Neural cell (in vitro differentiated cells): ENCODE results near the gene FHIT. TPM values are rescaled to one million over a fixed set of nuclear protein-coding genes. Genes with fewer than 3 reads are reported as not detected.

Experiments
- H2AFZ ChIP-seq: fragments of 200-600, 300-800 bp; sonication (generic), shearing (Covaris generic); 2 replicates; pipeline ENCODE4 v1.6.0; 2014; ENCODE audit warnings: low read depth, mild to moderate bottlenecking, antibody characterized with exemption, low read length, moderate library complexity
- H3F3A ChIP-seq: fragments of 200-600 bp; shearing (Covaris generic); 2 replicates; pipeline ENCODE4 v1.6.1; 2016; ENCODE audit warnings: mild to moderate bottlenecking, moderate library complexity, mixed read lengths, antibody characterized with exemption, low read length; ENCODE audit not compliant: insufficient read depth, poor library complexity, severe bottlenecking
- H3K27ac ChIP-seq: fragments of 200-600, 300-800 bp; sonication (generic), shearing (Covaris generic); 2 replicates; pipeline ENCODE4 v1.5.1; 2014; ENCODE audit warnings: mild to moderate bottlenecking, low read length, moderate library complexity
- H3K27me3 ChIP-seq: fragments of 300-800, 200-600 bp; sonication (generic), shearing (Covaris generic); 2 replicates; pipeline ENCODE4 v1.6.0; 2014; ENCODE audit warnings: mild to moderate bottlenecking, low read depth, low read length, moderate library complexity; ENCODE audit not compliant: insufficient read depth
- H3K36me3 ChIP-seq: fragments of 300-800, 200-600 bp; sonication (generic), shearing (Covaris generic); 2 replicates; pipeline ENCODE4 v1.5.1; 2014; ENCODE audit warnings: mild to moderate bottlenecking, antibody characterized with exemption, low read length, moderate library complexity; ENCODE audit not compliant: insufficient read depth
- H3K4me2 ChIP-seq: fragments of 300-800, 200-600 bp; sonication (generic), shearing (Covaris generic); 2 replicates; pipeline ENCODE4 v1.6.0; 2014; ENCODE audit warnings: mild to moderate bottlenecking, low read length
- H3K4me3 ChIP-seq: fragments of 300-800, 200-600 bp; sonication (generic), shearing (Covaris generic); 2 replicates; pipeline ENCODE4 v1.5.1; 2014; ENCODE audit warnings: mild to moderate bottlenecking, low read length, moderate library complexity
- H3K79me2 ChIP-seq: fragments of 200-600 bp; shearing (Covaris generic); replicated peaks from 2 replicates; pipeline ENCODE4 v1.6.0; 2014; ENCODE audit warnings: mild to moderate bottlenecking, low read length, moderate library complexity; ENCODE audit not compliant: insufficient read depth
- H3K9ac ChIP-seq: fragments of 300-800, 200-600 bp; sonication (generic), shearing (Covaris generic); 2 replicates; pipeline ENCODE4 v1.6.1; 2016; ENCODE audit warnings: mild to moderate bottlenecking, low read length, mixed read lengths
- H3K9me2 ChIP-seq: fragments of 200-600 bp; shearing (Covaris generic); 2 replicates; pipeline ENCODE4 v1.6.1; 2016; ENCODE audit warnings: mild to moderate bottlenecking, low read length, mixed read lengths; ENCODE audit not compliant: insufficient read depth
- H3K9me3 ChIP-seq: fragments of 200-600, 300-800 bp; sonication (generic), shearing (Covaris generic); 2 replicates; pipeline ENCODE4 v1.6.1; 2016; ENCODE audit warnings: mild to moderate bottlenecking, mixed run types, low read length, moderate library complexity, mixed read lengths
- H4K20me1 ChIP-seq: fragments of 200-600 bp; shearing (Covaris generic); 2 replicates; pipeline ENCODE4 v1.6.1; 2016; ENCODE audit warnings: mild to moderate bottlenecking, mixed run types; ENCODE audit not compliant: insufficient read depth
- CTCF ChIP-seq: fragments of 450-650 bp; IDR thresholded peaks from 2 replicates; pipeline ENCODE4 v1.5.1; 2014; ENCODE audit warnings: antibody characterized with exemption, mild to moderate bottlenecking, moderate library complexity; ENCODE audit not compliant: poor library complexity, severe bottlenecking
- EP300 ChIP-seq: fragments of 450-650 bp; conservative IDR thresholded peaks from 2 replicates; pipeline ENCODE4 v1.6.1; 2014; ENCODE audit warnings: antibody characterized with exemption, mild to moderate bottlenecking, moderate library complexity; ENCODE audit not compliant: poor library complexity, severe bottlenecking
- EZH2 ChIP-seq: fragments of 200-600, 300-800 bp; shearing (Covaris generic), sonication (generic); IDR thresholded peaks from 2 replicates; pipeline ENCODE4 v1.6.1; 2014; ENCODE audit warnings: antibody characterized with exemption, low read length, borderline replicate concordance, mild to moderate bottlenecking; ENCODE audit not compliant: insufficient read depth, poor library complexity, severe bottlenecking
- MXI1 ChIP-seq: fragments of 450-650 bp; conservative IDR thresholded peaks from 2 replicates; pipeline ENCODE4 v1.6.1; 2014; ENCODE audit warnings: antibody characterized with exemption, mild to moderate bottlenecking; ENCODE audit not compliant: poor library complexity, severe bottlenecking
- POLR2AphosphoS5 ChIP-seq: IDR thresholded peaks from 2 replicates; pipeline ENCODE4 v1.6.1; 2012
- RAD21 ChIP-seq: fragments of 450-650 bp; conservative IDR thresholded peaks from 2 replicates; pipeline ENCODE4 v1.6.1; 2014; ENCODE audit warnings: antibody characterized with exemption, mild to moderate bottlenecking, moderate library complexity
- SMC3 ChIP-seq: fragments of 450-650 bp; conservative IDR thresholded peaks from 2 replicates; pipeline ENCODE4 v1.6.1; 2014; ENCODE audit warnings: antibody characterized with exemption, mild to moderate bottlenecking, moderate library complexity; ENCODE audit not compliant: poor library complexity
- TAF1 ChIP-seq: IDR thresholded peaks from 2 replicates; pipeline ENCODE4 v1.6.1; 2012; ENCODE audit warnings: low read depth
- polyA plus RNA-seq: library from polyadenylated mRNA; depleted of rRNA; stranded (reverse); fragments of >200 nt; gene quantifications from 2 replicates; pipeline ENCODE4 v1.2.3, GENCODE V29; 2014
- TF ChIP-seq, protein P1 (sequence below): IDR thresholded peaks from 2 replicates; pipeline ENCODE4 v1.6.1; 2012; ENCODE audit warnings: borderline replicate concordance

Gene FHIT
- polyA plus RNA-seq, 1 donor from 2014 or later, result not detected

- no peaks in the 10 kb centered on the region for H4K20me1 ChIP-seq
- no peak overlapping the region for H2AFZ ChIP-seq
- H3K36me3 ChIP-seq, result no peaks in the 10 kb centered on the region
- no peaks in the 10 kb centered on the region for H3K27me3 ChIP-seq
- H3F3A ChIP-seq, result no peaks in the 10 kb centered on the region
- H3K9me2 ChIP-seq, result no peaks in the 10 kb centered on the region
- no peak overlapping the region for H3K4me2 ChIP-seq
- no peak overlapping the region for H3K27ac ChIP-seq
- no peak overlapping the region for H3K4me3 ChIP-seq
- no peaks in the 10 kb centered on the region for H3K9me3 ChIP-seq
- no peak overlapping the region for H3K9ac ChIP-seq
- no peaks in the 10 kb centered on the region for H3K79me2 ChIP-seq
- TF ChIP-seq EZH2, result no peak
- TF ChIP-seq, protein P1, sequence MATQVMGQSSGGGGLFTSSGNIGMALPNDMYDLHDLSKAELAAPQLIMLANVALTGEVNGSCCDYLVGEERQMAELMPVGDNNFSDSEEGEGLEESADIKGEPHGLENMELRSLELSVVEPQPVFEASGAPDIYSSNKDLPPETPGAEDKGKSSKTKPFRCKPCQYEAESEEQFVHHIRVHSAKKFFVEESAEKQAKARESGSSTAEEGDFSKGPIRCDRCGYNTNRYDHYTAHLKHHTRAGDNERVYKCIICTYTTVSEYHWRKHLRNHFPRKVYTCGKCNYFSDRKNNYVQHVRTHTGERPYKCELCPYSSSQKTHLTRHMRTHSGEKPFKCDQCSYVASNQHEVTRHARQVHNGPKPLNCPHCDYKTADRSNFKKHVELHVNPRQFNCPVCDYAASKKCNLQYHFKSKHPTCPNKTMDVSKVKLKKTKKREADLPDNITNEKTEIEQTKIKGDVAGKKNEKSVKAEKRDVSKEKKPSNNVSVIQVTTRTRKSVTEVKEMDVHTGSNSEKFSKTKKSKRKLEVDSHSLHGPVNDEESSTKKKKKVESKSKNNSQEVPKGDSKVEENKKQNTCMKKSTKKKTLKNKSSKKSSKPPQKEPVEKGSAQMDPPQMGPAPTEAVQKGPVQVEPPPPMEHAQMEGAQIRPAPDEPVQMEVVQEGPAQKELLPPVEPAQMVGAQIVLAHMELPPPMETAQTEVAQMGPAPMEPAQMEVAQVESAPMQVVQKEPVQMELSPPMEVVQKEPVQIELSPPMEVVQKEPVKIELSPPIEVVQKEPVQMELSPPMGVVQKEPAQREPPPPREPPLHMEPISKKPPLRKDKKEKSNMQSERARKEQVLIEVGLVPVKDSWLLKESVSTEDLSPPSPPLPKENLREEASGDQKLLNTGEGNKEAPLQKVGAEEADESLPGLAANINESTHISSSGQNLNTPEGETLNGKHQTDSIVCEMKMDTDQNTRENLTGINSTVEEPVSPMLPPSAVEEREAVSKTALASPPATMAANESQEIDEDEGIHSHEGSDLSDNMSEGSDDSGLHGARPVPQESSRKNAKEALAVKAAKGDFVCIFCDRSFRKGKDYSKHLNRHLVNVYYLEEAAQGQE, result no peak
- no peak for TF ChIP-seq CTCF
- no peak for TF ChIP-seq EP300
- no peak for TF ChIP-seq RAD21
- no peak for TF ChIP-seq MXI1
- TF ChIP-seq SMC3, result no peak
- no peak for TF ChIP-seq TAF1
- no peak for TF ChIP-seq POLR2AphosphoS5
Observed at GRCh38 chr3:60461267-60461666, 790.0 kb downstream of the FHIT start.

DNA sequence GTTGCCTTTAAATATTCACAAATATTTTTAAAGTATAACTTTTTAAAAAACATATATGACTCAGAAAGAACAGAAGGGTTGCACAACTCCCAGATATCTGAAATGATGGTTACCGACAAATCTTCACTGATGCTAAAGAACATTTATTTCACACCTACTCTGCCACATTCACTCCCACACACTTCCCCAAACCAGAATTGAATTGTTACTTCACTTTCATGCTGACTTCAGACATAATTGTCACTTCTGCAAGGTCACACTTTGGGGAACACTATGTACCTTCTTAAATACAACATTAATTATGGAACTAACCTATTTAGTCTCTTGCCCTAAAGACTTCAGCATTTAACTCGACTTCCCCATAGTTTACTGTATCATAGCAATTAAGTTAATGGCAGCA lies 795.1 kb downstream of the FHIT start:
- H3K9me2 ChIP-seq, result no peaks in the 10 kb centered on the region
- no peak overlapping the region for H3K27ac ChIP-seq
- no peak overlapping the region for H3K4me2 ChIP-seq
- TF ChIP-seq, protein P1, result no peak
- no peak for TF ChIP-seq EP300
- no peak for TF ChIP-seq POLR2AphosphoS5
- no peak for TF ChIP-seq TAF1
- TF ChIP-seq CTCF, result no peak
- H3K9me3 ChIP-seq, result no peaks in the 10 kb centered on the region
- no peak overlapping the region for H3K9ac ChIP-seq
- H2AFZ ChIP-seq, result no peak overlapping the region
- no peaks in the 10 kb centered on the region for H3K27me3 ChIP-seq
- no peaks in the 10 kb centered on the region for H4K20me1 ChIP-seq
- H3K4me3 ChIP-seq, result no peak overlapping the region
- no peaks in the 10 kb centered on the region for H3K36me3 ChIP-seq
- no peaks in the 10 kb centered on the region for H3F3A ChIP-seq
- H3K79me2 ChIP-seq, result no peaks in the 10 kb centered on the region
